K562 (cell line): ENCODE data around the gene SLC25A21. TPM values are rescaled to one million over a fixed set of nuclear protein-coding genes. Genes with fewer than 3 reads are reported as not detected.

Experiments
- ATAC-seq: fragments of 200-7000 bp; cut with Tn5 transposase; 3 replicates; pipeline ENCODE4 v1.9.1; 2020; ENCODE audit warnings: moderate library complexity
- BruUV-seq: library from RNA; stranded (reverse); fragments of 400-500 nt; replicated peaks from 2 replicates; lab custom pipeline; 2021; lab: Mats Ljungman, UMichigan
- CTCF ChIA-PET: fragments of 300-600 bp; formaldehyde crosslinking; extraction: SDS; loops from one replicate; lab custom pipeline; 2021; ENCODE audit warnings: low intra/inter-chr PET ratio; lab: Yijun Ruan, JAX
- POLR2A ChIA-PET: fragments of 300-600, 350-650 bp; sonication (Branson Sonifier 250); formaldehyde crosslinking; extraction: SDS; loops from one replicate; lab custom pipeline; 2021; ENCODE audit warnings: antibody characterized with exemption, inconsistent platforms; lab: Yijun Ruan, JAX
- DNase-seq, 4 experiments: peaks; one replicate each; pipeline versions ENCODE4 v3.0.0 to v3.0.0-alpha.2; 2011 to 2018; ENCODE audit warnings: low spot score in 3 of 4, mixed read lengths in 3 of 4; ENCODE audit errors: extremely low read depth in 1 of 4
- FAIRE-seq: peaks from 2 replicates; lab custom pipeline; 2011; peaks lifted over from hg19 to GRCh38; lab: Jason Lieb, UNC
- H2AFZ ChIP-seq: 2 replicates; pipeline ENCODE4 v1.6.0; 2011; ENCODE audit warnings: low read depth, low read length, control low read depth, inconsistent platforms
- H3K27ac ChIP-seq: fragments of 200-600 bp; 3 replicates; pipeline ENCODE4 v1.8.0; 2011; ENCODE audit warnings: low read depth, mild to moderate bottlenecking, control low read depth, inconsistent platforms, low read length, moderate library complexity, mixed read lengths; ENCODE audit errors: extremely low read depth
- H3K27me3 ChIP-seq, 2 experiments: fragments of 300-600 bp in 1 of 2; 2 replicates in 1 of 2; 3 replicates in 1 of 2; pipeline versions ENCODE4 v1.6.0 to v1.8.0; 2011; ENCODE audit warnings: inconsistent platforms in 2 of 2, low read length in 2 of 2, mild to moderate bottlenecking in 1 of 2, mixed read lengths in 1 of 2, moderate library complexity in 1 of 2; ENCODE audit not compliant: control insufficient read depth in 2 of 2, insufficient read depth in 2 of 2
- H3K36me3 ChIP-seq: fragments of 300-600 bp; 3 replicates; pipeline ENCODE4 v1.8.0; 2011; ENCODE audit warnings: mild to moderate bottlenecking, low read length, inconsistent platforms; ENCODE audit not compliant: control insufficient read depth, insufficient read depth
- H3K4me1 ChIP-seq, 2 experiments: fragments of 200-600 bp in 1 of 2; replicated peaks in 1 of 2; 2 replicates in 1 of 2; 3 replicates in 1 of 2; pipeline versions ENCODE4 v1.5.1 to v1.8.0; 2011; ENCODE audit warnings: inconsistent platforms in 2 of 2, low read length in 2 of 2, mild to moderate bottlenecking in 1 of 2, mixed read lengths in 1 of 2, moderate library complexity in 1 of 2; ENCODE audit not compliant: control insufficient read depth in 2 of 2, insufficient read depth in 2 of 2
- H3K4me2 ChIP-seq: 2 replicates; pipeline ENCODE4 v1.6.1; 2011; ENCODE audit warnings: low read length, control low read depth, inconsistent platforms, mixed read lengths; ENCODE audit not compliant: insufficient read depth
- H3K4me3 ChIP-seq: fragments of 200-600 bp; sonication (generic), shearing (Covaris generic); 2 replicates; pipeline ENCODE4 v1.5.1; 2016; ENCODE audit warnings: control low read depth, inconsistent platforms
- H3K79me2 ChIP-seq: fragments of 200-600 bp; 3 replicates; pipeline ENCODE4 v1.8.0; 2011; ENCODE audit warnings: low read length, inconsistent platforms; ENCODE audit not compliant: control insufficient read depth, insufficient read depth
- H3K9ac ChIP-seq, 2 experiments: 2 replicates each; pipeline versions ENCODE4 v1.6.0 to v1.6.1; 2011; ENCODE audit warnings: low read depth in 2 of 2, low read length in 2 of 2, control low read depth in 1 of 2, inconsistent platforms in 1 of 2, mild to moderate bottlenecking in 1 of 2, mixed read lengths in 1 of 2; ENCODE audit not compliant: insufficient read depth in 1 of 2
- H3K9me1 ChIP-seq: one replicate; pipeline ENCODE4 v1.6.0; 2011; ENCODE audit warnings: inconsistent platforms, mild to moderate bottlenecking, low read length, moderate library complexity; ENCODE audit not compliant: control insufficient read depth, insufficient read depth
- H3K9me3 ChIP-seq: replicated peaks from 2 replicates; pipeline ENCODE4 v1.5.1; 2011; ENCODE audit warnings: low read depth, low read length, inconsistent platforms; ENCODE audit not compliant: control insufficient read depth, insufficient read depth
- H4K20me1 ChIP-seq: replicated peaks from 2 replicates; pipeline ENCODE4 v1.6.1; 2011; ENCODE audit warnings: low read length, inconsistent platforms, mixed read lengths; ENCODE audit not compliant: control insufficient read depth, insufficient read depth
- FUS ChIP-seq: fragments of 200-400 bp; formaldehyde crosslinking; optimal IDR thresholded peaks from 2 replicates; pipeline ENCODE3; 2017; ENCODE audit warnings: low read depth, low read length
- HNRNPH1 ChIP-seq: fragments of 200-400 bp; formaldehyde crosslinking; optimal IDR thresholded peaks from 2 replicates; pipeline ENCODE3; 2017; ENCODE audit warnings: low read depth, mild to moderate bottlenecking, low read length, moderate library complexity
- ILK ChIP-seq: fragments of 450-650 bp; IDR thresholded peaks from 2 replicates; pipeline ENCODE4 v1.6.1; 2016; ENCODE audit warnings: missing genetic modification characterization, low read depth, mild to moderate bottlenecking, missing compliant biosample characterization, moderate library complexity, borderline replicate concordance
- LEF1 ChIP-seq: fragments of 450-650 bp; IDR thresholded peaks from 2 replicates; pipeline ENCODE4 v1.6.1; 2016; ENCODE audit warnings: mild to moderate bottlenecking
- MYBL2 ChIP-seq, 2 experiments: fragments of 450-650 bp in 1 of 2; sonication (generic) in 1 of 2; formaldehyde crosslinking in 1 of 2; IDR thresholded peaks; 2 replicates each; pipeline versions ENCODE4 v1.6.1 to v1.8.1; 2017 to 2022; ENCODE audit warnings: borderline replicate concordance in 1 of 2, inconsistent platforms in 1 of 2, low read depth in 1 of 2, mild to moderate bottlenecking in 1 of 2, missing genetic modification reagents in 1 of 2, moderate library complexity in 1 of 2
- RFX5 ChIP-seq: IDR thresholded peaks from 2 replicates; pipeline ENCODE4 v1.6.1; 2011; ENCODE audit warnings: low read depth, mild to moderate bottlenecking, improper control_type of control experiment, low read length
- VEZF1 ChIP-seq: fragments of 200-800 bp; sonication (Bioruptor generic); IDR thresholded peaks from 2 replicates; pipeline ENCODE4 v1.6.1; 2017; ENCODE audit warnings: missing genetic modification characterization, missing compliant biosample characterization
- ZFP1 ChIP-seq: fragments of 450-650 bp; formaldehyde crosslinking; IDR thresholded peaks from 2 replicates; pipeline ENCODE4 v1.4.0; 2020; ENCODE audit warnings: mild to moderate bottlenecking, mixed read lengths
- ZNF134 ChIP-seq: fragments of 250-450 bp; sonication (Bioruptor Pico); conservative IDR thresholded peaks from 2 replicates; pipeline ENCODE4 v1.4.0; 2020
- WGBS: fragments of 100-300 bp; shearing (Covaris generic); methylation state at CpG from one replicate; pipeline ENCODE4 v1.1.6; 2016; ENCODE audit warnings: low coverage, mixed read lengths; ENCODE audit not compliant: insufficient coverage; ENCODE audit errors: missing lambda C conversion rate; 5-methylcytosine and 5-hydroxymethylcytosine counted together
- in situ Hi-C: fragments of 300-500 bp; cut with MboI; formaldehyde crosslinking; loops from 4 replicates; pipeline ENCODE4 v1.15.0; 2018; ENCODE audit warnings: inconsistent platforms, mixed read lengths
- intact Hi-C: fragments of 100-400 bp; cut with micrococcal nuclease; formaldehyde crosslinking; loops from 2 replicates; pipeline ENCODE4 v1.14.2; 2022
- polyA plus RNA-seq, 8 experiments: library from polyadenylated mRNA; depleted of rRNA in 4 of 8; stranded (reverse) in 5 of 8; unstranded in 3 of 8; fragments of >200 nt; fragmentation: Nextera tagmentation in 2 of 8; fragmentation: Illumina TruSeq in 1 of 8; extraction: Ambion mirVana in 2 of 8; extraction: Trizol in 1 of 8; gene quantifications; 2 replicates each; pipeline versions ENCODE4 v1.2.1 to v1.2.3, GENCODE V29; 2011 to 2014; ENCODE audit warnings: inconsistent platforms in 1 of 8, missing spikeins in 1 of 8
- total RNA-seq, 7 experiments: library from RNA; depleted of rRNA in 6 of 7; stranded (reverse); fragments of >200 nt in 6 of 7; fragmentation: Illumina TruSeq in 2 of 7; extraction: Trizol in 2 of 7; gene quantifications; 2 replicates each; pipeline versions ENCODE4 v1.2.1 to v1.2.3, GENCODE V29; 2011 to 2021; ENCODE audit warnings: low replicate concordance in 1 of 7
- TF ChIP-seq, protein P1 (sequence below): sonication (generic); formaldehyde crosslinking; IDR thresholded peaks from 2 replicates; pipeline ENCODE4 v1.8.0; 2022; ENCODE audit warnings: mild to moderate bottlenecking, missing genetic modification reagents

Gene SLC25A21
- total and polyA plus RNA-seq, 9 of the 15 experiments (the other 6 are each of a cell fraction or from before 2014, with no cell fraction given): 15.2 to 46.7 (median 28.7) TPM

DNA sequence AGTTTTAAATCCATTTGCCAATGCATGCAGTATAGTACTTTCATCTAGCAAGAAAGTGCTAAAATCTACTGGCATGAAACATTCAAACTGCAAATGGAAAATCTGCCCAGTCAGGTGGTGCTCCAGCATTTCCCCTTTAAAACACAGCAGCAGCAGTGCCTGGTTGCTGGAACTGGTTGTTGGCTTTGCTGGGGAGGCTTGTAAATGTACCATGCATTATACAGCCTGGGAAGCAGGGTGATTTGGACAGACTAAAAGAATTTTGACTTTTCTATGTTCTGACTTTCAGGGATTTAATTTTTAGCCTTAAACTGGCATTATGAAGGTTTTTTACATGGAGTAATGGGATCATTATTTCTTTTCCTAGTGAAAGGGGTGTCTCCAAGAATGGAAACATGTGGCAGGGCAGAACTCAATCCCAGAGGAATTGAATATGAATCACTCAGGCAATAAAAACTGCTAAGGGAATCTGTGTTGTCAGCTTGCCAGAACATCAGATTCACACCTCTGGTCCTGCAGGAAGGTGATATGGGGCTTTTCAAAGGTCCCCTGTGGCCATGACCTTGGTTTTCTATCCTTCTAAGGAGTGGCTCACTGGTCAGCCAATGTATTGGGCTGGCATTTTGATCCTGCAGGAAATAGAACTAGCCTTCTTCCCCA, 519.7 kb downstream of the SLC25A21 start (continued):
- no peak for TF ChIP-seq HNRNPH1
- no peak for TF ChIP-seq ZFP1 (CRISPR knock-in tag)
- TF ChIP-seq, all 486 proteins: peak for 0

DNA sequence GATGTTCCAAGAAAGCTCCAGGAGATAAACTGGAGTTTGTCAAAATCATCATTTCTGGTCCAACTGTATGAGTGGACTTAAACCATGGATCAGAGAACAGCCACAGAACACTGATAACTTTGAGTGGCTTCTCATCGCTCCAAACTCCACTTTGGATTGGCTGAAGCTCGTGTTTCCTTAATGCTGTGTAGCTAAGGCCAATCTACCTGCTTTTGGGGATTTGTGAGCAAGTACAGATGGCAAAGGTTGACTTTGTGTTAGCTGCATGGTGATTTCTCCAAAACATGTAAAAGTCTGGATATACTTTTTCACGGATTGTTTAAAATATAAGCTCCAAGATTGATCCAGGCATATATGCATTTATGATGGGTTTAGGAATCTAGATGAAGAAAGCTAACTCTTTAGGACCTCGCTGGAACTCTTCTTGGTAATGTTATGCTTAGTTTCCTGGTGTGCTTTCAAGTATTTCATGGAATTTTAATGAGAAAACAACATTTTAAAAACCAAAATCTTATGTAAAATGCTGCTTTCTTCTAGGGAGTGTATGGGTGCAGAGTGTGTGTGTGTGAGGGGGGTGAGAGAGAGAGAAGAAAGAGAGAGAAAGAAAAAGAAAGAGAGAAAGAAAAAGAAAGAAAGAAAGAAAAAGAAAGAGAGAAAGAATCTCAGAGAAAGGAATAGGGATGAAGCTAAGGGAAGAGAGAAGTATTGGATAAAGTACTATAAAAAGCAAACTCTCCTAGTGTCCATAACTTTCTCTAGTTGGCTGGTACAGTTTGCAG, 522.3 kb downstream of the SLC25A21 start:
- H3K4me1 ChIP-seq: peaks cover 0 to 17% of the 10 kb centered on the region in 2 experiments; a peak in 2 of 5 replicates
- H2AFZ ChIP-seq: no peak overlapping the region
- no peaks in the 10 kb centered on the region for H3K36me3 ChIP-seq
- no peaks in the 10 kb centered on the region for H3K9me1 ChIP-seq
- peaks cover 0 to 10% of the 10 kb centered on the region in 2 experiments; a peak in 3 of 5 replicates for H3K27me3 ChIP-seq
- ChIA-PET CTCF (interaction anchor here (1.1 kb wide), 1 partner anchor 500 kb away, joined by 4 read pairs; no protein-coding TSS in a partner anchor), POLR2A (interaction anchor here (1.1 kb wide), 1 partner anchor 547 kb away, joined by 3 read pairs; the partner anchor contains the start of gene MIPOL1)
- BruUV-seq: no TSS peak
- in situ Hi-C loops: loop anchor here (25.0 kb wide), 1 partner anchor 487 kb away; no protein-coding TSS in a partner anchor
- no peak overlapping the region for H3K4me2 ChIP-seq
- no peak for DNase-seq
- 0% methylated on average over 4 of the region's 4 CpGs for WGBS
- no peak overlapping the region for H3K9ac ChIP-seq
- no peaks in the 10 kb centered on the region for H4K20me1 ChIP-seq
- H3K4me3 ChIP-seq: no peak overlapping the region
- no peaks in the 10 kb centered on the region for H3K9me3 ChIP-seq
- H3K79me2 ChIP-seq: no peaks in the 10 kb centered on the region
- TF ChIP-seq ZNF134 (no peak), RFX5 (no peak), ILK (tag) (no peak), VEZF1 (CRISPR knock-in tag) (no peak), FUS (no peak), MYBL2 (IDR thresholded peaks at IDR 0.05; ENCODE audit: low read depth) (no peak), MYBL2 (CRISPR knock-in tag; IDR thresholded peaks at IDR 0.05; ENCODE audit: borderline replicate concordance) (no peak), LEF1 (no peak)
- TF ChIP-seq, protein P1, sequence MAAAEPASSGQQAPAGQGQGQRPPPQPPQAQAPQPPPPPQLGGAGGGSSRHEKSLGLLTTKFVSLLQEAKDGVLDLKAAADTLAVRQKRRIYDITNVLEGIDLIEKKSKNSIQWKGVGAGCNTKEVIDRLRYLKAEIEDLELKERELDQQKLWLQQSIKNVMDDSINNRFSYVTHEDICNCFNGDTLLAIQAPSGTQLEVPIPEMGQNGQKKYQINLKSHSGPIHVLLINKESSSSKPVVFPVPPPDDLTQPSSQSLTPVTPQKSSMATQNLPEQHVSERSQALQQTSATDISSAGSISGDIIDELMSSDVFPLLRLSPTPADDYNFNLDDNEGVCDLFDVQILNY: no peak
- intact Hi-C loops: loop anchor here (1.0 to 10.0 kb wide), 4 partner anchors 97 to 585 kb away; no protein-coding TSS in a partner anchor
- H3K27ac ChIP-seq: no peak overlapping the region
- no peak for FAIRE-seq
- no peak for ATAC-seq
